H1 (cell line): ENCODE data around the gene RBCK1. TPM values are rescaled to one million over a fixed set of nuclear protein-coding genes. Genes with fewer than 3 reads are reported as not detected.

ENCODE experiments used
- CTCF ChIA-PET: fragments of 300-600 bp; sonication (Branson Sonifier 250); formaldehyde crosslinking; loops from one replicate; lab custom pipeline; 2021; ENCODE audit not compliant: partially characterized antibody; lab: Charles Lee
- POLR2A ChIA-PET: fragments of 300-600 bp; sonication (Branson Sonifier 250); formaldehyde crosslinking; loops from one replicate; lab custom pipeline; 2021; ENCODE audit warnings: inconsistent platforms; ENCODE audit not compliant: partially characterized antibody; lab: Charles Lee
- DNase-seq, 2 experiments: peaks; one replicate each; pipeline versions ENCODE4 v3.0.0 to v3.0.0-alpha.2; 2010 to 2022; ENCODE audit warnings: low spot score in 2 of 2, low read depth in 1 of 2, mixed read lengths in 1 of 2
- FAIRE-seq: peaks from 2 replicates; lab custom pipeline; 2011; peaks lifted over from hg19 to GRCh38; lab: Jason Lieb, UNC
- H2AFZ ChIP-seq: 2 replicates; pipeline ENCODE4 v1.8.1; 2012; ENCODE audit warnings: low read length, inconsistent platforms
- H2AK5ac ChIP-seq: 2 replicates; pipeline ENCODE4 v1.6.1; 2013; ENCODE audit warnings: low read depth, low read length
- H2BK120ac ChIP-seq: replicated peaks from 2 replicates; pipeline ENCODE3; 2013; ENCODE audit warnings: low read depth, low read length, inconsistent platforms
- H2BK12ac ChIP-seq: 2 replicates; pipeline ENCODE4 v1.6.1; 2013; ENCODE audit warnings: low read depth, low read length
- H2BK15ac ChIP-seq: 2 replicates; pipeline ENCODE4 v1.6.1; 2013; ENCODE audit warnings: low read length
- H2BK20ac ChIP-seq: 2 replicates; pipeline ENCODE4 v1.6.1; 2013; ENCODE audit warnings: low read length
- H2BK5ac ChIP-seq: 2 replicates; pipeline ENCODE4 v1.6.1; 2013; ENCODE audit warnings: low read depth, low read length
- H3K14ac ChIP-seq: 2 replicates; pipeline ENCODE4 v1.6.1; 2013; ENCODE audit warnings: inconsistent platforms; ENCODE audit not compliant: insufficient read length
- H3K18ac ChIP-seq: 2 replicates; pipeline ENCODE4 v1.6.1; 2013; ENCODE audit warnings: low read length; ENCODE audit errors: extremely low read depth
- H3K23ac ChIP-seq: 2 replicates; pipeline ENCODE4 v1.6.1; 2013; ENCODE audit warnings: inconsistent platforms; ENCODE audit not compliant: insufficient read length
- H3K23me2 ChIP-seq: 2 replicates; pipeline ENCODE4 v1.6.1; 2013; ENCODE audit warnings: low read depth, low read length
- H3K27ac ChIP-seq: 2 replicates; pipeline ENCODE4 v1.6.1; 2011; ENCODE audit warnings: low read depth, low read length, inconsistent platforms
- H3K27me3 ChIP-seq, 4 experiments: replicated peaks in 1 of 4; 1 replicate in 1 of 4; 2 replicates in 3 of 4; pipeline versions ENCODE4 v1.6.1 to v1.8.1; 2011 to 2013; ENCODE audit warnings: low read length in 3 of 4, mild to moderate bottlenecking in 3 of 4, inconsistent platforms in 2 of 4, mixed read lengths in 2 of 4, moderate library complexity in 1 of 4; ENCODE audit not compliant: control insufficient read depth in 3 of 4, insufficient read depth in 3 of 4; ENCODE audit errors: extremely low read depth in 1 of 4
- H3K36me3 ChIP-seq, 4 experiments: 2 replicates each; pipeline versions ENCODE4 v1.6.1 to v1.8.1; 2011 to 2013; ENCODE audit warnings: mild to moderate bottlenecking in 4 of 4, low read length in 3 of 4, moderate library complexity in 2 of 4, control low read depth in 1 of 4, inconsistent platforms in 1 of 4; ENCODE audit not compliant: insufficient read depth in 4 of 4, control insufficient read depth in 2 of 4
- H3K4ac ChIP-seq: replicated peaks from 2 replicates; pipeline ENCODE3; 2013; ENCODE audit warnings: low read length, low read depth, mixed read lengths, inconsistent platforms; ENCODE audit not compliant: insufficient read length
- H3K4me1 ChIP-seq, 4 experiments: replicated peaks in 1 of 4; 1 replicate in 1 of 4; 2 replicates in 3 of 4; pipeline versions ENCODE4 v1.6.1 to v1.8.1; 2011 to 2013; ENCODE audit warnings: low read length in 3 of 4, inconsistent platforms in 2 of 4, mixed read lengths in 1 of 4; ENCODE audit not compliant: insufficient read depth in 4 of 4, control insufficient read depth in 3 of 4
- H3K4me2 ChIP-seq, 2 experiments: 2 replicates each; pipeline versions ENCODE4 v1.6.1 to v1.8.1; 2011 to 2013; ENCODE audit warnings: low read depth in 2 of 2, low read length in 2 of 2, control low read depth in 1 of 2, inconsistent platforms in 1 of 2, mild to moderate bottlenecking in 1 of 2; ENCODE audit not compliant: insufficient read depth in 1 of 2
- H3K4me3 ChIP-seq, 4 experiments: fragments of 200-600, 300-600 bp in 1 of 4; sonication (generic), shearing (Covaris generic), sonication (Bioruptor Twin) in 1 of 4; 2 replicates each; pipeline versions ENCODE4 v1.5.1 to v1.8.1; 2011 to 2016; ENCODE audit warnings: low read length in 4 of 4, low read depth in 3 of 4, control low read depth in 2 of 4, inconsistent platforms in 2 of 4, mild to moderate bottlenecking in 2 of 4, mixed read lengths in 1 of 4, moderate library complexity in 1 of 4; ENCODE audit not compliant: insufficient read depth in 2 of 4; ENCODE audit errors: extremely low read depth in 1 of 4
- H3K56ac ChIP-seq: replicated peaks from 2 replicates; pipeline ENCODE3; 2013; ENCODE audit warnings: low read depth, mild to moderate bottlenecking, mixed read lengths, low read length, inconsistent platforms; ENCODE audit not compliant: insufficient read length
- H3K79me1 ChIP-seq: 2 replicates; pipeline ENCODE4 v1.6.1; 2013; ENCODE audit warnings: low read depth, low read length, control low read depth
- H3K79me2 ChIP-seq, 2 experiments: 2 replicates each; pipeline versions ENCODE4 v1.6.1 to v1.8.1; 2012 to 2013; ENCODE audit warnings: low read length in 2 of 2, mild to moderate bottlenecking in 2 of 2, inconsistent platforms in 1 of 2; ENCODE audit not compliant: insufficient read depth in 2 of 2, control insufficient read depth in 1 of 2
- H3K9ac ChIP-seq, 4 experiments: replicated peaks in 1 of 4; 1 replicate in 1 of 4; 2 replicates in 3 of 4; pipeline versions ENCODE4 v1.6.1 to v1.8.1; 2011 to 2013; ENCODE audit warnings: low read depth in 3 of 4, low read length in 3 of 4, control low read depth in 2 of 4, mild to moderate bottlenecking in 2 of 4, moderate library complexity in 2 of 4, inconsistent platforms in 1 of 4; ENCODE audit errors: extremely low read depth in 1 of 4
- H3K9me3 ChIP-seq, 2 experiments: 2 replicates each; pipeline versions ENCODE4 v1.6.1 to v1.8.1; 2012 to 2013; ENCODE audit warnings: mild to moderate bottlenecking in 2 of 2, moderate library complexity in 2 of 2, control low read depth in 1 of 2, inconsistent platforms in 1 of 2, low read depth in 1 of 2, low read length in 1 of 2, mixed read lengths in 1 of 2; ENCODE audit not compliant: insufficient read depth in 2 of 2
- H4K20me1 ChIP-seq, 2 experiments: replicated peaks in 1 of 2; 2 replicates each; pipeline versions ENCODE3 to v1.8.1; 2011 to 2013; ENCODE audit warnings: inconsistent platforms in 2 of 2, low read length in 2 of 2, mild to moderate bottlenecking in 1 of 2; ENCODE audit not compliant: insufficient read depth in 2 of 2, control insufficient read depth in 1 of 2
- H4K5ac ChIP-seq: 2 replicates; pipeline ENCODE4 v1.6.1; 2013; ENCODE audit warnings: low read length, low read depth, mixed read lengths, inconsistent platforms; ENCODE audit not compliant: insufficient read length
- H4K8ac ChIP-seq: 2 replicates; pipeline ENCODE4 v1.8.0; 2013; ENCODE audit warnings: mild to moderate bottlenecking, moderate library complexity, low read length, inconsistent platforms; ENCODE audit not compliant: insufficient read depth; ENCODE audit errors: extremely low read depth
- H4K91ac ChIP-seq: replicated peaks from 2 replicates; pipeline ENCODE3; 2013; ENCODE audit warnings: low read length, mixed read lengths, inconsistent platforms; ENCODE audit not compliant: insufficient read length
- BACH1 ChIP-seq: IDR thresholded peaks from 2 replicates; pipeline ENCODE4 v1.6.1; 2012; ENCODE audit warnings: low read length, improper control_type of control experiment
- EP300 ChIP-seq, 2 experiments: IDR thresholded peaks; 1 replicate in 1 of 2; 2 replicates in 1 of 2; pipeline ENCODE4 v1.6.1; 2011 to 2012; ENCODE audit warnings: low read depth in 2 of 2, low read length in 2 of 2, mild to moderate bottlenecking in 2 of 2, borderline replicate concordance in 1 of 2, inconsistent platforms in 1 of 2, moderate library complexity in 1 of 2
- HDAC6 ChIP-seq: IDR thresholded peaks from one replicate; pipeline ENCODE4 v1.7.1; 2012; ENCODE audit warnings: low read depth, mild to moderate bottlenecking, inconsistent platforms, low read length, moderate library complexity
- SIX5 ChIP-seq: IDR thresholded peaks from 2 replicates; pipeline ENCODE4 v1.6.1; 2011; ENCODE audit warnings: mild to moderate bottlenecking, low read depth, low read length
- TAF7 ChIP-seq: optimal IDR thresholded peaks from 2 replicates; pipeline ENCODE3; 2011; ENCODE audit warnings: low read depth, mild to moderate bottlenecking, inconsistent platforms, low read length, moderate library complexity, borderline replicate concordance
- WGBS, 2 experiments: shearing (Covaris generic) in 1 of 2; methylation state at CpG; one replicate each; pipeline versions ENCODE4 v1.1.6 to v1.1.7; 2013 to 2015; ENCODE audit warnings: low lambda C conversion rate in 2 of 2, mixed read lengths in 2 of 2, inconsistent platforms in 1 of 2, low coverage in 1 of 2, missing lambda C conversion rate in 1 of 2; ENCODE audit not compliant: insufficient replicate concordance in 2 of 2, insufficient coverage in 1 of 2, insufficient read length in 1 of 2; ENCODE audit errors: extremely low coverage in 1 of 2, missing lambda C conversion rate in 1 of 2; 5-methylcytosine and 5-hydroxymethylcytosine counted together
- polyA plus RNA-seq, 7 experiments: library from polyadenylated mRNA; depleted of rRNA in 3 of 7; stranded (reverse) in 5 of 7; unstranded in 2 of 7; fragments of >200 nt in 5 of 7; fragments of 200-250 nt in 2 of 7; gene quantifications; 1 replicate in 5 of 7; 2 replicates in 1 of 7; 4 replicates in 1 of 7; pipeline versions ENCODE4 v1.2.1 to v1.2.3, GENCODE V29; 2011 to 2013; ENCODE audit warnings: missing spikeins in 2 of 7, mixed read lengths in 2 of 7
- total RNA-seq: library from RNA; stranded (reverse); fragmentation: NEBNext Ultra II Directional; extraction: Animal tissue kit (Norgen Biotek cat#: 25700); gene quantifications from 2 replicates; pipeline ENCODE4 v1.2.1, GENCODE V29; 2021
- TF ChIP-seq, protein P1 (sequence below): IDR thresholded peaks from 2 replicates; pipeline ENCODE4 v1.6.1; 2011; ENCODE audit warnings: low read length, improper control_type of control experiment

RBCK1 gene
- total and polyA plus RNA-seq, 2 of the 8 experiments (the other 6 are each of a cell fraction or from before 2014, with no cell fraction given) = 43.1 to 54.7 TPM

DNA sequence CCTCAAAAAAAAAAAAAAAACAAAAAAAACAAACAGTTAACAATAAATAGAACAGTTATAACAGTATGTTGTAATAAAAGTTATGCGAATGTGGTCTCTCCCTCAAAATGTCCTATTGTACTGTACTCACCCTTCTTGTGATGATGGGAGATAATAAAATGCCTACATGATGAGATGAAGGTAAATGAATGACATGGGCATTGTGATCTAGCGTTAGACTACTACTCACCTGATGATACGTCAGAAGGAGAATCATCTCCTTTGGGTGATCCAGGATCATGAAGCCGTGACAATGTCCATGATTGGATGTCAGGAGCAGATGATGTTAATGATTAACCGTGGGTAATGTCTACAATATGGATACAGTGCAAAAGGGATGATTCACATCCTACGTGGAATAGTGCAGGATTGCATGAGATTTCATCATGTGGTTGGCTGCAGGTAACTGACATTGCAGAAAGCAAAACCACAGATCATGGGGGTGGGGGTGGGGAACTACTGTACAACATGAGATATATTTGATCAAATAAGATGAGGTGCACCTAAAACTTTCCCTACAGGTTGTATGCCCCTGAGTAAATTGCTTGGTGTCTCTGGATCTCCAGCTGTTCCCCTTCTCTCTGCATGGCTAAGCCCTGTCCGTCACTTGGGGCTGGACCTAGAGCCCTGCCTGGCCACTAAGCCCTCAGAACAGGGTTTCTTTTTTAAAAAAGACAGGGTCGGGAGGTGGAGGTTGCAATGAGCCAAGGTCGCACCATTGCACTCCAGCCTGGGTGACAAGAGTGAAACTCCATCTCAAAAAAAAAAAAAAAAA is 6.2 kb upstream of the RBCK1 start:
- no peak for FAIRE-seq
- POLR2A ChIA-PET = interaction anchor here (1.3 to 11.8 kb wide), 4 partner anchors 17 to 77 kb away, joined by 3 to 263 read pairs (median 6); partner anchors contain the start of genes SOX12 and TRIB3

More for the DNA sequence above, 6.2 kb upstream of the RBCK1 start:
- no peak overlapping the region for H2AK5ac ChIP-seq
- DNase-seq = no peak
- no peaks in the 10 kb centered on the region for H3K79me1 ChIP-seq
- no peak overlapping the region for H2BK5ac ChIP-seq
- no peaks in the 10 kb centered on the region for H4K20me1 ChIP-seq
- no peaks in the 10 kb centered on the region for H3K27me3 ChIP-seq
- no peak overlapping the region for H3K14ac ChIP-seq
- no peak overlapping the region for H4K5ac ChIP-seq
- TF ChIP-seq BACH1 = no peak
- no peak for TF ChIP-seq EP300 (IDR thresholded peaks at IDR 0.05; ENCODE audit: borderline replicate concordance in 1 of 2, low read depth in 2 of 2, low read length in 2 of 2)
- TF ChIP-seq, protein P1, sequence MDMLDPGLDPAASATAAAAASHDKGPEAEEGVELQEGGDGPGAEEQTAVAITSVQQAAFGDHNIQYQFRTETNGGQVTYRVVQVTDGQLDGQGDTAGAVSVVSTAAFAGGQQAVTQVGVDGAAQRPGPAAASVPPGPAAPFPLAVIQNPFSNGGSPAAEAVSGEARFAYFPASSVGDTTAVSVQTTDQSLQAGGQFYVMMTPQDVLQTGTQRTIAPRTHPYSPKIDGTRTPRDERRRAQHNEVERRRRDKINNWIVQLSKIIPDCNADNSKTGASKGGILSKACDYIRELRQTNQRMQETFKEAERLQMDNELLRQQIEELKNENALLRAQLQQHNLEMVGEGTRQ = no peak
- TF ChIP-seq HDAC6 = no peak
- no peak for TF ChIP-seq TAF7
- no peak for TF ChIP-seq SIX5
- TF ChIP-seq, all 59 proteins: peak for 0
- Histone ChIP-seq H2BK15ac (no peak overlapping the region), H3K4me1 (peaks cover 3 to 7% (median 6%) of the 10 kb centered on the region in 4 experiments; a peak in 5 of 7 replicates), H3K27ac (no peak overlapping the region), H3K79me2 (no peaks in the 10 kb centered on the region), H3K4me2 (no peak overlapping the region), H3K36me3 (peaks cover 0 to 2% (median 0%) of the 10 kb centered on the region in 4 experiments; a peak in 1 of 8 replicates), H3K18ac (no peak overlapping the region), H3K23ac (no peak overlapping the region), H2AFZ (no peak overlapping the region), H2BK120ac (no peak overlapping the region), H3K4me3 (no peak overlapping the region), H3K23me2 (peaks cover under 1% of the 10 kb centered on the region; the same call in 1 of the 2 replicates), H3K4ac (no peak overlapping the region), H3K56ac (no peak overlapping the region), H3K9me3 (peaks cover 0 to 5% of the 10 kb centered on the region in 2 experiments; a peak in 3 of 4 replicates), H4K8ac (no peak overlapping the region), H4K91ac (no peak overlapping the region), H2BK20ac (no peak overlapping the region), H2BK12ac (no peak overlapping the region), H3K9ac (no peak overlapping the region)
- WGBS, 2 experiments = 93% methylated on average over 9 of the region's 9 CpGs; no CpG with 5 or more reads in 1 of the 2 experiments
- CTCF ChIA-PET = interaction anchor here (1.3 kb wide), 1 partner anchor 71 kb away, joined by 3 read pairs; no protein-coding TSS in a partner anchor
